GM18526 (cell line): ENCODE results near the gene SIVA1.

Source experiments
- POLR2A ChIP-seq: IDR thresholded peaks from 3 replicates; pipeline ENCODE4 v1.6.1; 2011; ENCODE audit not compliant: insufficient read length; ENCODE audit errors: extremely low read depth

SIVA1 gene

GRCh38 chr14:104770072-104770579 is 17.2 kb downstream of the SIVA1 start:
- no peak for TF ChIP-seq POLR2A

- no peak for TF ChIP-seq POLR2A
Measured at GRCh38 chr14:104770851-104771272, 17.9 kb downstream of the SIVA1 start.

DNA sequence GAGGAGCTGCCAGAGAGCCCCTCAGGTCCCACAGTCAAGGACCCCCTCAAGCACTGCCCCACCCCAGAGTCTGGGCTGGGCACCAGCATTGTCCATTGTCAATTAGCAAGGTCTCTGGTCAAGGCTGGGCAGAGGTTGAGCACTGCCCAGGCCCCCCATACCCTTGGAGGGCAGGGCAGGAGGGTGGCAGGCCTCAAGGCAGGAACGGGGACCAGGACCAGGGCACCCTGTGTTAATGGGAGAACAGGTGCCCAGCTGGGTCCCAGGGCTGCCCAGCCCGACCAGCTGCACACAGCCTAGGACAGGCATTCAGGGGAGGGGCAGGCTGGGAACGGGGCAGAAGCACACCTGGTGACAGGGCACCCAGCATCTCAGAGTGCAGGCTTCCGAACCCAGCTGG is 18.4 kb downstream of the SIVA1 start:
- TF ChIP-seq POLR2A: no peak

DNA sequence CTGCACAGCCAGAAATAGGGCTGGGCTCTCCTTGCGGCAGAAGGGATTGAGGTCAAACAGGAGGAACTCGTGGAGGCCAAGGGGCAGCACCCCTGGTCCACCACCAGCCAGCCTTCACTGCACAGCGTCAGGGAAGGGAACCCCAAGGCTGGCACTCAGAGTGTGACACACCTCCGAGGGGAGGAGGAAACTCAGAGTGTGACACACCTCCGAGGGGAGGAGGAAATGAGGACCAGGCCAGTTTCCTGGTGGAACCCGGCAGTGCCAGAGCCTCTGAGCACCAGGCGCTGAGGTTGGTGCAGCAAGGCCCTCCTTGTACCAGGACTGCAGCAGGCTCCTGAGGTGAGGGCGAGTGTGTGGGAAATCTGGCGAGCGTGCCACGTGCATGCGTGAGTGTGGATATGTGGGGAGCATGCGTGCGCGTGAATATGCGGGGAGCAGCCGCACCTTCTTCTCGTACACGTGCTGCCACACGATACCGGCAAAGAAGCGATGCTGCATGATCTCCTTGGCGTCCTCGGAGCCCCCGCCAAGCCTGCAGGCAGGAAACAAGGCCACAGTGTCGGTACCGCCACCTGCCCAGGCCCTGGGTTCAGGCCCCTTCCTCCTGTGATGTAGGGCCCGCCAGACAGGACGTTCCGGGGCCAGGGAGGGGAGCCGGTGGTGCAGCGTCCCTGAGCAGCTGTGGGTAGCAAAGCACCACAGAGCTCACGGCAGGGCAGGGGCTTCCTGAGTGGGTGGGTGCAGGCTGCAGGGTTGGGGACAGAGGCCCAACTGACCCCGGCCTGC is 19.2 kb downstream of the SIVA1 start:
- TF ChIP-seq POLR2A: no peak

DNA sequence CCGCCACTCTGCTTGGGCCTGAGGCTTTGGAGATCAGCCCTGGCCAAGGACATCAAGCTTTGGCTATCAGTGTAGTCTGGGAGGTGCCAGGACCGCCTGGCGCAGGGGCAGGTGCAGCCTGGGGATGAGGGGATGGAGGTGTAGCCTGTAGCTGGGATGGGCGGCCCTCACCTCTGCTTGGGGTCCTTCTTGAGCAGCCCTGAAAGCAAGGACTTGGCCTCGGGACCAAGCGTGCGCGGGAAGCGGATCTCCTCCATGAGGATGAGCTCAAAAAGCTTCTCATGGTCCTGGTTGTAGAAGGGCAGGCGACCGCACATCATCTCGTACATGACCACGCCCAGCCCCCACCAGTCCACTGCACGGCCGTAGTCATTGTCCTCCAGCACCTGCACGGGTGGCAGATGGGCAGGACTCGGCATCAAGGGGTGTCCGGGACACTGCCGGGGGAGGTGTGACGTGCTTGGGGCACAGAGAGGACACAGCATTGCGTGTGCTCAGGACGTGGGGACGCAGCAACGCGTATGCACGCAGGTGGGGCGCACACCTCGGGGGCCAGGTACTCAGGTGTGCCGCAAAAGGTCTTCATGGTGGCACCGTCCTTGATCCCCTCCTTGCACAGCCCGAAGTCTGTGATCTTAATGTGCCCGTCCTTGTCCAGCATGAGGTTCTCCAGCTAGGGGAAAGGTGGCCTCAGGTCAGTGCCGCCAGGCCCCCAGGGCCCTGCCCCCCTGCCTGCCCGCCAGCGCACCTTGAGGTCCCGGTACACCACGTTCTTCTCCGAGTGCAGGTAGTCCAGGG is 20.0 kb downstream of the SIVA1 start:
- no peak for TF ChIP-seq POLR2A

DNA sequence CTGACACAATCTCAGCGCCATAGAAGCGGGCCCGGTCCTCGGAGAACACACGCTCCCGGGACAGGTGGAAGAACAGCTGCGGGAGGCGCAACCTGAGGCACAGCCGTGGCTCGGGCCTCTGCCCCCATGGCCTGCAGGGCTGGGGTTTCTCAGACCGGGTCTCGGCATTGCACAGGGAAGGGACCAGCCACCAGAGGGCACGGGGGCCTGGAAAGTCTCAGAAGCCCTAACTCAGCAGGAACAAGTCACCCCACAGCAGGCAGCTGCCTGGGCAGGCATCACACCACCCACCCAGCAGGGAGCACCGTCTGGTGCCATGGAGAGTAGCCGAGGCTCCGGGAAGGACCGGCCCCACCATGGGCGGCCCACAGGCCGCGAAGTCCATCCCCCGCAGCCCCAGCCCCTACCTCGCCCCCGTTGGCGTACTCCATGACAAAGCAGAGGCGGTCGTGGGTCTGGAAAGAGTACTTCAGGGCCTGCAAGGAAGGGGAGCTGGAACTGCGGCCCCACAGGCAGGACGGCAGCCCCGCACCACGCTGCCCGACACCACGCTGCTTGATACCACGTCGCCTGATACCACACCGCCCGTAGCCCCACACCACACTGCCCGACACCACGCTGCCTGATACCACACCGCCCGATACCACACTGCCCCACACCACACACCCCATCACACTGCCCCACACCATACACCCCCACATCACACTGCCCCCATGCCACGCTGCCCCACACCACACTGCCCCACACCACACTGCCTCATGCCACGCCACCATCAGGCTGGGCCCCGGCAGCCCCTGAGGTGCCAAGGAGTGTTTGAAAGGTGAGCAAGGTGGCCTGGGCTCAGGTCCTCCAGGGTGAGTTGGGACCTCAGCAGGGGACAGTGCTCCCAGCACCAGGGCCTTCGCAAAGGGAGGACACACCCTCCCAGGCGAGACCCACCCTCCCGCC is 20.8 kb downstream of the SIVA1 start:
- no peak for TF ChIP-seq POLR2A

- no peak for TF ChIP-seq POLR2A
Measured at GRCh38 chr14:104774453-104775072, 21.6 kb downstream of the SIVA1 start.

GRCh38 chr14:104775073-104775489 is 22.1 kb downstream of the SIVA1 start:
- no peak for TF ChIP-seq POLR2A

GRCh38 chr14:104776481-104776880 is 23.5 kb downstream of the SIVA1 start:
- TF ChIP-seq POLR2A: no peak

DNA sequence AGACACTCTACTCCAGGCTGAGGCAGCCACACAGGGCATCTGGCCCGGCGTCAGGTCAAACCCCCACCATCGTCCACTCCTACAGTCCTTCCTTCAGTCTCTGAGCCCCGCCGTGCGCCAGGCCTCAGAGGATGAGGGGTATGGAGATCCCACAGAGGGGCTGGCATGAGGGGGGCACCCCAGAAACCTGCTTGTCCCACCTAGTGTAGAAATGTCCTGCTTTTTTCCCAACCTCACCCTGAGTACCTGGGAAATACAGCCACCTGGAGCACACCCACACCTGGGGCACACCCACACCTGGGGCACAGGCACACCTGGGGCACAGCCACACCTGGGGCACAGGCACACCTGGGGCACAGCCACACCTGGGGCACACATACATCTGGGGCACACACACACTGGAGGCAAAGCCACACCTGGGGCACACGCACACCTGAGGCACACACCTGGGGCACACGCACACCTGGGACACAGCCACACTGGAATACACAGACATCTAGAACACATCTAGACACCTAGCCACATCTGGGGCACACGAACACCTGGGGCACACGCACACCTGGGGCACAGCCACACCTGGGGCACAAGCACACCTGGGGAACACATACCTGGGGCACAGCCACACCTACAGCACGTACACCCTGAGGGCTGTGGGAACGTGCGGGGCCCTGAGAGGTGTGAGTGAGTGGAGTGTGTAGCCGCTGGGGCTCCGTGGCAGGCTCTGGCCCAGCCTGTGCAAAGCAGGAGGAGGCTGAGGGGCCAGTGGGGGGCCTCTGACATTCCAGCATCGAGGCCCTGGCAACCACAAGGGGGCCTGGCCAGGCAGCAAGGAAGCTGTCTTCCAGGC is 24.2 kb downstream of the SIVA1 start:
- no peak for TF ChIP-seq POLR2A

DNA sequence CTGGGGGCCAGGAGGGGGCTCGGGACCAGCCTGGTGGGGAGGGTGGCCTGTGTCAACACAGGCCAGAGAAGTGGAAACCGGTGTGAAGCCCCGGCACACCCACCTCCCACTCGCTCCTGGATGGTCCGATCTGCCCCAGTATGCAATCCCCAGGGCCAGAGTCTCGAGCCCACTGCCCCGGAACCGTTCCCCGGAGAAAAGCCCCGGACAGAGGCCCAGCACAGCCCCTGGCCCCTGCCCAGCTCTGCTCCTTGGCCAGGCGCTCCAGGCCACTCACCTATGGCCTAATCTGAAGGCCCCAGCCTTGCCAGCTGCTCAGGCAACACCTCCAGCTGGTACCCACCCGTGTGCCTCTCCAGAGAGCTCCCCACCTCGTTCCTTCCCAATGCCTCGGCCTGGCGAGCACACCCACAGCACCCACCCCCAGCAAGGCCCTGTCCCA is 24.9 kb downstream of the SIVA1 start:
- no peak for TF ChIP-seq POLR2A

- no peak for TF ChIP-seq POLR2A
Measured at GRCh38 chr14:104778694-104779331, 25.9 kb downstream of the SIVA1 start.

DNA sequence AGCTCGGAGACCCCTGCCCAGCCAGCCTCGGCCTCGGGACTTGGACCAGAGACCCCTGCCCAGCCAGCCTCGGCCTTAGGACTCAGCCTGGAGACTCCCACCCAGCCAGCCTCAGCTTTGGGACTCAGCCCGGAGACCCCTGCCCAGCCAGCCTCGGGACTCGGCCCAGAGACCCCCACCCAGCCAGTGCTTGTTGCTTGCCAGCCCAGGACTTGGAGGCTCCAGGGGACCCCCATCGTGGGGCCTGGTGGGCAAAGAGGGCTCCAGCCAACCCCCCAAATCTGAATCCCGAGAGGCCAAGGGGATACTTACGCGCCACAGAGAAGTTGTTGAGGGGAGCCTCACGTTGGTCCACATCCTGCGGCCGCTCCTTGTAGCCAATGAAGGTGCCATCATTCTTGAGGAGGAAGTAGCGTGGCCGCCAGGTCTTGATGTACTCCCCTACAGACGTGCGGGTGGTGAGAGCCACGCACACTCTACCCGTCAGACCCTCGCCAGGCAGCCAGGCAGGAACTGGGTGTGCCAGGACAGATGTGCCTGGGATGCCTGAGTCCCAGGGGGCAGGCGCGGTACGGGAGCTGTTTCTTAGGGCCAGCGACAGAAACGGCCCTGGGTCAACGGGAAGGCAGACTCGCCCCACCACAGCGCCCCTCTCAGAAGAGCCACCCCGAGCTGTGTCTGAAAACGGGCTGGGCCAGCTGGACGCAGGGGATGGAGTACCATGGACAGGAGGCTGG is 27.0 kb downstream of the SIVA1 start:
- TF ChIP-seq POLR2A: no peak

GRCh38 chr14:104780513-104781030 is 27.6 kb downstream of the SIVA1 start:
- no peak for TF ChIP-seq POLR2A
